CD4-positive, alpha-beta T cell (primary cell): ENCODE measurements around the gene NT5DC2. TPM values are rescaled to one million over a fixed set of nuclear protein-coding genes. Genes with fewer than 3 reads are reported as not detected.

Experiments used
- ATAC-seq: fragments of 200-7000 bp; cut with Tn5 transposase; one replicate; pipeline ENCODE4 v1.10.0; 2022; ENCODE audit warnings: mild to moderate bottlenecking; ENCODE audit not compliant: poor library complexity
- CTCF ChIA-PET: fragments of 350-600 bp; sonication (Branson Sonifier 250); formaldehyde crosslinking; loops from one replicate; lab custom pipeline; 2021; ENCODE audit warnings: antibody characterized with exemption, inconsistent platforms; lab: Charles Lee
- POLR2A ChIA-PET: fragments of 350-600 bp; sonication (Branson Sonifier 250); formaldehyde crosslinking; loops from one replicate; lab custom pipeline; 2021; ENCODE audit warnings: antibody characterized with exemption, inconsistent platforms; lab: Charles Lee
- DNase-seq, 14 experiments: peaks; one replicate each; pipeline ENCODE4 v3.0.0-alpha.2; 2013 to 2020; ENCODE audit warnings: mixed read lengths in 2 of 14
- H3K27ac ChIP-seq, 2 donors: one replicate each; pipeline versions ENCODE4 v1.5.1 to v1.7.0; 2013; ENCODE audit warnings: low read length in 2 of 2, low read depth in 1 of 2, mild to moderate bottlenecking in 1 of 2
- H3K27me3 ChIP-seq, 2 experiments: 1 replicate in 1 of 2; 2 replicates in 1 of 2; pipeline versions ENCODE4 v1.6.1 to v1.7.0; 2013; ENCODE audit warnings: low read length in 2 of 2, control low read depth in 1 of 2, mild to moderate bottlenecking in 1 of 2, moderate library complexity in 1 of 2; ENCODE audit not compliant: insufficient read depth in 2 of 2, control insufficient read depth in 1 of 2
- H3K36me3 ChIP-seq: one replicate; pipeline ENCODE4 v1.6.1; 2013; ENCODE audit warnings: low read length, control low read depth; ENCODE audit not compliant: insufficient read depth
- H3K4me1 ChIP-seq: one replicate; pipeline ENCODE4 v1.6.1; 2013; ENCODE audit warnings: low read length, control low read depth; ENCODE audit not compliant: insufficient read depth
- H3K4me3 ChIP-seq: one replicate; pipeline ENCODE4 v1.5.1; 2013; ENCODE audit warnings: mild to moderate bottlenecking, low read length, moderate library complexity
- H3K9me3 ChIP-seq, 2 experiments: 1 replicate in 1 of 2; 2 replicates in 1 of 2; pipeline versions ENCODE4 v1.6.1 to v1.7.0; 2013; ENCODE audit warnings: low read length in 2 of 2, mild to moderate bottlenecking in 2 of 2, control low read depth in 1 of 2, moderate library complexity in 1 of 2; ENCODE audit not compliant: control insufficient read depth in 1 of 2, insufficient read depth in 1 of 2
- H3K27ac Mint-ChIP-seq: one replicate; pipeline ENCODE4 v1.8.0; 2020; ENCODE audit warnings: mixed read lengths
- H3K27me3 Mint-ChIP-seq: one replicate; pipeline ENCODE4 v1.8.0; 2021; ENCODE audit warnings: mixed read lengths
- H3K36me3 Mint-ChIP-seq: one replicate; pipeline ENCODE4 v1.8.0; 2021; ENCODE audit warnings: low read depth, mixed read lengths
- H3K4me1 Mint-ChIP-seq: one replicate; pipeline ENCODE4 v1.8.0; 2021; ENCODE audit warnings: low read depth, mixed read lengths
- H3K4me3 Mint-ChIP-seq: one replicate; pipeline ENCODE4 v1.8.0; 2020; ENCODE audit warnings: mild to moderate bottlenecking, mixed read lengths
- H3K9me3 Mint-ChIP-seq: one replicate; pipeline ENCODE4 v1.8.0; 2020; ENCODE audit warnings: mixed read lengths
- intact Hi-C, 2 experiments: fragments of 100-400 bp; cut with DNase I in 1 of 2; cut with micrococcal nuclease in 1 of 2; formaldehyde crosslinking; loops; one replicate each; pipeline versions ENCODE4 v1.15.1 to v1.9.0; 2023 to 2025; cut with DNase I, micrococcal nuclease
- total RNA-seq, 174 experiments: library from RNA in 2 of 174; stranded (reverse) in 2 of 174; gene quantifications; one replicate each; pipeline ENCODE4 v1.2.3 and lab custom pipeline; 2021 to 2026
- TF ChIP-seq, protein P1 (sequence below): fragments of 200-600 bp; IDR thresholded peaks from one replicate; pipeline ENCODE4 v1.8.0; 2022; ENCODE audit warnings: antibody characterized with exemption, mild to moderate bottlenecking

Gene NT5DC2
- total RNA-seq, 2 experiments from 2014 or later: 2.5 to 4.2 TPM

DNA sequence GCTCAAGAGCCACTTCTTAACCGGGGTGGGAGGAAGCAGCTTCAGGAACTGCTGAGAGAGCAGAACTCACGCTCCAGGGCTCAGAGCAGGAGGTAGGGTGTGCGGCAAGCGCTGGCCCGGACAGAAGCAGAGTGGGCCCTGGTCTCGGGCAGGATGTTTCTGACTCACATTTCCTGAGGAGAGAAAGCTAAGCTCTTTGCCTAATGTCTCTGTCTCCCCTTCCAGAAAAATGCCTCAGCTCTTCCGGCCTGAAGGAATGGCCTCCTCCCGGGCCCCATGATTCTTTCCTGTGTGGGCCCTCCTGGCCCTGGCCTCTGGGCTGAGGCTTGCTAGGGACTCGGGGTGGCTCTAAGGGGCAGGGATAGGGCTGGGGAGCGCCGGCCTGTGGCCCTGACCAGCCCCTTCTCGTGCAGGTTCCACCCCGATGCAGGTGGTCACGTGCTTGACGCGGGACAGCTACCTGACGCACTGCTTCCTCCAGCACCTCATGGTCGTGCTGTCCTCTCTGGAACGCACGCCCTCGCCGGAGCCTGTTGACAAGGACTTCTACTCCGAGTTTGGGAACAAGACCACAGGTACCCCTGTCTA, 42.6 kb downstream of the NT5DC2 start:
- H3K4me3 Mint-ChIP-seq: no peak overlapping the region
- CTCF ChIA-PET: no interaction called here

DNA sequence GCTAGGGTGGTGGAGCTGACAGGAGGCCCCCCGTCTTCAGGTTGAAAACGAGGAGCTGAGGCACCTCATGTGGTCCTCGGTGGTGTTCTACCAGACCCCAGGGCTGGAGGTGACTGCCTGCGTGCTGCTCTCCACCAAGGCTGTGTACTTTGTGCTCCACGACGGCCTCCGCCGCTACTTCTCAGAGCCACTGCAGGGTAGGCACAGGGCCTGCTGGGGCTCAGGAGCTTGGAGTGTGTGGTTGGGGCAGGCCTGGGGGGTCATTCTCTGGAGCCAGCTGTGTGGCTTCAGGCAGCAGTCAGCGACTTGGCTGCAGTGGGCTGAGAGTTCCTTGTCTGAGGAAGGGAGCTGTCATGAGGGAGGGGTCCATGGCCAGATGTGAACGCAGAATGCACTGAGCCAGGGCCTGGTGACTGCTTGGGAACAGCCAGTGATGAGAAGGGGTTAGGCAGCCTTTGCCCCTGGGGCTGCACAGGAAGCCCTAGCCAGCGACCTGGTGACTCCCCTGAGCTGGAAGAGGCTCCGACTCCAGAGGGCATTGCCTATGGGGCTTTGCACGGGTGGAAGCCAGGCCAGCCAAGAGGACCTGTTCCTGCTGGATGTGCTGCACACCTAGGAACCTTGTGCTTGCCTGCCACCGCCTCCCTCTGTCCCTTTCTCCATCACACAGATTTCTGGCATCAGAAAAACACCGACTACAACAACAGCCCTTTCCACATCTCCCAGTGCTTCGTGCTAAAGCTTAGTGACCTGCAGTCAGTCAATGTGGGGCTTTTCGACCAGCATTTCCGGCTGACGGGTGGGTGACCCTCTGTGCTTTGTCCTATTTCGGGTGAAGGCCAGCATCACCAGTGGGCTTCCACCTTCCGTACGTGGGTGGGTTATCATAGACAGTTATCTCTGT, 43.4 kb downstream of the NT5DC2 start:
- H3K36me3 Mint-ChIP-seq: peaks cover 70% of the 10 kb centered on the region
- no peaks in the 10 kb centered on the region for H3K9me3 ChIP-seq
- no peak overlapping the region for H3K27ac Mint-ChIP-seq
- H3K27ac ChIP-seq: no peak overlapping the region
- intact Hi-C loops: no loop called here
- H3K27me3 Mint-ChIP-seq: no peaks in the 10 kb centered on the region
- H3K4me3 ChIP-seq: no peak overlapping the region
- no peaks in the 10 kb centered on the region for H3K9me3 Mint-ChIP-seq
- DNase-seq (no peak), ATAC-seq (no peak)
- peaks cover 8% of the 10 kb centered on the region for H3K4me1 ChIP-seq
- H3K4me1 Mint-ChIP-seq: no peaks in the 10 kb centered on the region
- ChIA-PET CTCF (no interaction called here), POLR2A (no interaction called here)
- no peak overlapping the region for H3K4me3 Mint-ChIP-seq
- TF ChIP-seq, protein P1, sequence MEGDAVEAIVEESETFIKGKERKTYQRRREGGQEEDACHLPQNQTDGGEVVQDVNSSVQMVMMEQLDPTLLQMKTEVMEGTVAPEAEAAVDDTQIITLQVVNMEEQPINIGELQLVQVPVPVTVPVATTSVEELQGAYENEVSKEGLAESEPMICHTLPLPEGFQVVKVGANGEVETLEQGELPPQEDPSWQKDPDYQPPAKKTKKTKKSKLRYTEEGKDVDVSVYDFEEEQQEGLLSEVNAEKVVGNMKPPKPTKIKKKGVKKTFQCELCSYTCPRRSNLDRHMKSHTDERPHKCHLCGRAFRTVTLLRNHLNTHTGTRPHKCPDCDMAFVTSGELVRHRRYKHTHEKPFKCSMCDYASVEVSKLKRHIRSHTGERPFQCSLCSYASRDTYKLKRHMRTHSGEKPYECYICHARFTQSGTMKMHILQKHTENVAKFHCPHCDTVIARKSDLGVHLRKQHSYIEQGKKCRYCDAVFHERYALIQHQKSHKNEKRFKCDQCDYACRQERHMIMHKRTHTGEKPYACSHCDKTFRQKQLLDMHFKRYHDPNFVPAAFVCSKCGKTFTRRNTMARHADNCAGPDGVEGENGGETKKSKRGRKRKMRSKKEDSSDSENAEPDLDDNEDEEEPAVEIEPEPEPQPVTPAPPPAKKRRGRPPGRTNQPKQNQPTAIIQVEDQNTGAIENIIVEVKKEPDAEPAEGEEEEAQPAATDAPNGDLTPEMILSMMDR: no peak
- no peaks in the 10 kb centered on the region for H3K27me3 ChIP-seq
- H3K36me3 ChIP-seq: peaks cover 63% of the 10 kb centered on the region

More for the DNA sequence above, 42.6 kb downstream of the NT5DC2 start:
- no peaks in the 10 kb centered on the region for H3K9me3 ChIP-seq
- H3K9me3 Mint-ChIP-seq: no peaks in the 10 kb centered on the region
- H3K27ac Mint-ChIP-seq: no peak overlapping the region
- peak in 2 of 14 experiments; percentile 35 to 40 for DNase-seq
- H3K27me3 Mint-ChIP-seq: no peaks in the 10 kb centered on the region
- no peak for ATAC-seq
- H3K4me3 ChIP-seq: no peak overlapping the region
- no peaks in the 10 kb centered on the region for H3K4me1 Mint-ChIP-seq
- H3K27me3 ChIP-seq: no peaks in the 10 kb centered on the region
- H3K36me3 Mint-ChIP-seq: peaks cover 63% of the 10 kb centered on the region
- POLR2A ChIA-PET: no interaction called here
- intact Hi-C loops: no loop called here
- TF ChIP-seq, protein P1: no peak
- peaks cover 9% of the 10 kb centered on the region for H3K4me1 ChIP-seq
- peaks cover 61% of the 10 kb centered on the region for H3K36me3 ChIP-seq
- H3K27ac ChIP-seq: no peak overlapping the region

DNA sequence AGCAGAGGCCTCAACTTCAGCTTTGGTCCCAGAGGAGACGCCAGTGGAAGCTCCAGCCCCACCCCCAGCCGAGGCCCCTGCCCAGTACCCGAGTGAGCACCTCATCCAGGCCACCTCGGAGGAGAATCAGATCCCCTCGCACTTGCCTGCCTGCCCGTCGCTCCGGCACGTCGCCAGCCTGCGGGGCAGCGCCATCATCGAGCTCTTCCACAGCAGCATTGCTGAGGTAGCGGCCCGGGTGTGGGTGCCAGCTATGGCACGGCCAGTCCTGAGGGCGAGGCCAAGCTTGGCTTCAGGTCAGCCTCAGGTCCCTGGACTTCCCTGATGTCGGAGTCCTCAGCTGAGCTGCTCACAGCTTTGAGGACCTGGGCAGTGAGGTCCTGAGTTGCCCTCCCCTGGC, 44.2 kb downstream of the NT5DC2 start:
- Mint-ChIP-seq H3K36me3 (peaks cover 79% of the 10 kb centered on the region), H3K27ac (no peak overlapping the region), H3K27me3 (no peaks in the 10 kb centered on the region), H3K4me3 (no peak overlapping the region), H3K4me1 (no peaks in the 10 kb centered on the region), H3K9me3 (no peaks in the 10 kb centered on the region)
- CTCF ChIA-PET: interaction anchor here (0.7 kb wide), 1 partner anchor 77 kb away, joined by 3 read pairs; no protein-coding TSS in a partner anchor
- POLR2A ChIA-PET: no interaction called here
- TF ChIP-seq, protein P1: no peak
- H3K9me3 ChIP-seq: no peaks in the 10 kb centered on the region
- no peak overlapping the region for H3K27ac ChIP-seq
- H3K4me1 ChIP-seq: peaks cover 4% of the 10 kb centered on the region
- no peak overlapping the region for H3K4me3 ChIP-seq
- ATAC-seq: no peak
- intact Hi-C loops: no loop called here
- DNase-seq: no peak
- H3K36me3 ChIP-seq: peaks cover 65% of the 10 kb centered on the region
- no peaks in the 10 kb centered on the region for H3K27me3 ChIP-seq
